Measurements from ENCODE around the gene LRRK1. TPM values are rescaled to one million over a fixed set of nuclear protein-coding genes. Genes with fewer than 3 reads are reported as not detected.

Gene LRRK1
- total and polyA plus RNA-seq, 2 donors (not counting 1 experiment from before 2014, with no cell fraction given), result 19.8 to 53.0 TPM

DNA sequence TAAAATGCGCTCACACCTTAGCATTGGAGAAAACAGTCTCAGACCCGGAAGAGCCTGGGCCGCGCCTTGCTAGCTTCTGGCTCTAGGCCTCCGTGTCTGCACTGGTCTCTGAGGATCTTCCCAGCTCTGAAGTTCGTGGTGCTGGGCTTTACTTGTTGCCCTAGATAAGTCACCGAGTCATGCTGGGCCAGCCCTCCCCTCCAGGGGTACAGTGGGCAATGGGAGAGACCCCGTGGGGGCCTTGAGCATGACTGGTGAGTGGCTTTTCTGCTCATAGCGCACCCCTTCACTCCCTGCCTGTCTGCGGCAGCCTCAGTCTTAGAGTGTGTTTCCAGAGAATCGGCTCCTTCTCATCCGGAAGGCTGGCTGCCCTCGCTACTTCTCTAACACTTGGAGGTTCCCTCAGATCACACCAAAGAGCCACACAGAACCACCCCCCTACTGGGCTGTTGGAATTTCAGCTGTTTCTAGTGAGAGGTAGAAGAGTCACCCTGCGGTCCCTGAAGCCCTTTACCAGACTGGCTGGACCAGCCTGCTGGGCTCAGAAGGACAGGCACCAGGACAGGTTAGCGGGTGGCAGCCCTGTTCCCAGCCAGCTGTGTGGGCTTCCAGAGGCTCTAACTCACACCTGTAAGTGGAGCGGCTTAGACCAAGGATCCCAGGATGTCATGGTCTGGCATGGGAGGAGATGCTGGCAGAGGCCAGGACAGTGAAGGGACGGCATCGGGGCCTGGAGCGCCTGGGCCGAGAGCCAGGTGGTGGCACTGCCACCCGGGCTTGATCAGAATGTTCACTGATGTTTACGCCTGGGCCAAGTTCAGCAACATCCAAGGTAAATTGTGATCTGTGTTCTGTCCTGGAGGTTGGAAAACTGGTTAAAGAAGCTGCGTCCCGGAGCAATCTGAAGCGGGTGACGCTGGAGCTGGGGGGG is 21.7 kb upstream of the LRRK1 start:
- Histone ChIP-seq H3K27ac (ENCODE audit: low read length in 2 of 2) (no peak overlapping the region), H3K4me1 (ENCODE audit: control insufficient read depth in 2 of 2, insufficient read depth in 2 of 2, low read length in 2 of 2) (peaks cover 0 to 2% of the 10 kb centered on the region in 2 donors), H4K20me1 (ENCODE audit: control insufficient read depth, insufficient read depth, low read length, poor library complexity, severe bottlenecking) (no peaks in the 10 kb centered on the region), H3K9ac (ENCODE audit: low read length) (no peak overlapping the region), H3K36me3 (replicated peaks in 1 of 2; ENCODE audit: control extremely low read depth in 1 of 2, control insufficient read depth in 1 of 2, extremely low read depth in 1 of 2, insufficient read depth in 2 of 2, low read length in 1 of 2) (no peaks in the 10 kb centered on the region), H3K79me2 (ENCODE audit: control insufficient read depth, insufficient read depth, low read length) (no peaks in the 10 kb centered on the region), H3K27me3 (replicated peaks in 1 of 4; ENCODE audit: control extremely low read depth in 1 of 4, control insufficient read depth in 3 of 4, insufficient read depth in 4 of 4, low read length in 3 of 4) (peaks cover 0 to 22% (median 0%) of the 10 kb centered on the region in 4 experiments), H3K4me3 (ENCODE audit: control extremely low read depth in 1 of 5, extremely low read depth in 1 of 5, insufficient read depth in 1 of 5, low read depth in 2 of 5, low read length in 4 of 5) (no peak overlapping the region), H2AFZ (ENCODE audit: insufficient read depth, low read depth, low read length, poor library complexity, severe bottlenecking) (no peak overlapping the region), H3K9me3 (ENCODE audit: control extremely low read depth in 1 of 3, control insufficient read depth in 2 of 3, insufficient read depth in 1 of 3, low read length in 2 of 3) (no peaks in the 10 kb centered on the region), H3K4me2 (replicated peaks; ENCODE audit: low read depth, low read length, poor library complexity, severe bottlenecking) (no peak overlapping the region)
- Mint-ChIP-seq H3K4me1 (no peaks in the 10 kb centered on the region), H3K27me3 (peaks cover 48% of the 10 kb centered on the region), H3K9me3 (ENCODE audit: insufficient read depth) (no peaks in the 10 kb centered on the region), H3K27ac (no peak overlapping the region), H3K4me3 (no peak overlapping the region)
- ChIA-PET CTCF (no interaction called here), POLR2A (no interaction called here)
- ATAC-seq (ENCODE audit: low read depth) (no peak), DNase-seq (no peak)
- TF ChIP-seq, protein P1, sequence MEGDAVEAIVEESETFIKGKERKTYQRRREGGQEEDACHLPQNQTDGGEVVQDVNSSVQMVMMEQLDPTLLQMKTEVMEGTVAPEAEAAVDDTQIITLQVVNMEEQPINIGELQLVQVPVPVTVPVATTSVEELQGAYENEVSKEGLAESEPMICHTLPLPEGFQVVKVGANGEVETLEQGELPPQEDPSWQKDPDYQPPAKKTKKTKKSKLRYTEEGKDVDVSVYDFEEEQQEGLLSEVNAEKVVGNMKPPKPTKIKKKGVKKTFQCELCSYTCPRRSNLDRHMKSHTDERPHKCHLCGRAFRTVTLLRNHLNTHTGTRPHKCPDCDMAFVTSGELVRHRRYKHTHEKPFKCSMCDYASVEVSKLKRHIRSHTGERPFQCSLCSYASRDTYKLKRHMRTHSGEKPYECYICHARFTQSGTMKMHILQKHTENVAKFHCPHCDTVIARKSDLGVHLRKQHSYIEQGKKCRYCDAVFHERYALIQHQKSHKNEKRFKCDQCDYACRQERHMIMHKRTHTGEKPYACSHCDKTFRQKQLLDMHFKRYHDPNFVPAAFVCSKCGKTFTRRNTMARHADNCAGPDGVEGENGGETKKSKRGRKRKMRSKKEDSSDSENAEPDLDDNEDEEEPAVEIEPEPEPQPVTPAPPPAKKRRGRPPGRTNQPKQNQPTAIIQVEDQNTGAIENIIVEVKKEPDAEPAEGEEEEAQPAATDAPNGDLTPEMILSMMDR (IDR thresholded peaks at IDR 0.05), result no peak
- TF ChIP-seq EZH2 (IDR thresholded peaks at IDR 0.05; ENCODE audit: borderline replicate concordance, insufficient read depth, low read depth, low read length, poor library complexity, severe bottlenecking), result no peak
- WGBS (ENCODE audit: insufficient coverage), result 94% methylated on average over 19 of the region's 26 CpGs
- intact Hi-C loops (cut with micrococcal nuclease), result no loop called here

DNA sequence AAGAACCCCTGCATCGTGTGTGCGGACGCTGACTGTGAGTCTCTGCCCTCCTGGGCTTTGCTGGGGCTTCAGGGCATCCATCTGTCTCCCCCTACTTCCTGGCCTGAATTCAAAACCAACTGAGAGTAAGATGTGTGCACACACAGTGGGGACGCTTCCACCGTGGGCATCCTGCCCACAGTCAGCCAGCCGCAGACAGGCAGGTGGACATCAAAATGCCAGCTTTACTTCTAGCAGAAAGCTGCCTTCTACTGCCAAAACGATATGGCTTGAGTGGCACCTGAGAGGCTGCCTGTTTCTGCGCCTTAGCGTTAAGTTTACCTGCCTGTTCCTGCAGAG is 21.0 kb upstream of the LRRK1 start:
- ATAC-seq (ENCODE audit: low read depth) (no peak), DNase-seq (no peak)
- ChIA-PET POLR2A (no interaction called here), CTCF (interaction anchor here (1.6 kb wide), 1 partner anchor 109 kb away, joined by 3 read pairs; no protein-coding TSS in a partner anchor)
- no peak overlapping the region for H3K27ac Mint-ChIP-seq
- peaks cover 1% of the 10 kb centered on the region for H3K4me1 Mint-ChIP-seq
- peaks cover 42% of the 10 kb centered on the region for H3K27me3 Mint-ChIP-seq
- intact Hi-C loops (cut with micrococcal nuclease), result no loop called here
- TF ChIP-seq, protein P1 (IDR thresholded peaks at IDR 0.05), result no peak
- TF ChIP-seq EZH2 (IDR thresholded peaks at IDR 0.05; ENCODE audit: borderline replicate concordance, insufficient read depth, low read depth, low read length, poor library complexity, severe bottlenecking), result no peak
- H3K4me3 Mint-ChIP-seq, result no peak overlapping the region
- Histone ChIP-seq H3K27ac (ENCODE audit: low read length in 2 of 2) (no peak overlapping the region), H3K4me1 (ENCODE audit: control insufficient read depth in 2 of 2, insufficient read depth in 2 of 2, low read length in 2 of 2) (peaks cover 0 to 3% of the 10 kb centered on the region in 2 donors), H3K9me3 (ENCODE audit: control extremely low read depth in 1 of 3, control insufficient read depth in 2 of 3, insufficient read depth in 1 of 3, low read length in 2 of 3) (no peaks in the 10 kb centered on the region), H3K27me3 (replicated peaks in 1 of 4; ENCODE audit: control extremely low read depth in 1 of 4, control insufficient read depth in 3 of 4, insufficient read depth in 4 of 4, low read length in 3 of 4) (peaks cover 0 to 17% (median 0%) of the 10 kb centered on the region in 4 experiments), H3K36me3 (replicated peaks in 1 of 2; ENCODE audit: control extremely low read depth in 1 of 2, control insufficient read depth in 1 of 2, extremely low read depth in 1 of 2, insufficient read depth in 2 of 2, low read length in 1 of 2) (no peaks in the 10 kb centered on the region), H3K9ac (ENCODE audit: low read length) (no peak overlapping the region), H3K4me3 (ENCODE audit: control extremely low read depth in 1 of 5, extremely low read depth in 1 of 5, insufficient read depth in 1 of 5, low read depth in 2 of 5, low read length in 4 of 5) (no peak overlapping the region), H4K20me1 (ENCODE audit: control insufficient read depth, insufficient read depth, low read length, poor library complexity, severe bottlenecking) (no peaks in the 10 kb centered on the region), H3K79me2 (ENCODE audit: control insufficient read depth, insufficient read depth, low read length) (no peaks in the 10 kb centered on the region), H3K4me2 (replicated peaks; ENCODE audit: low read depth, low read length, poor library complexity, severe bottlenecking) (no peak overlapping the region), H2AFZ (ENCODE audit: insufficient read depth, low read depth, low read length, poor library complexity, severe bottlenecking) (no peak overlapping the region)
- WGBS (ENCODE audit: insufficient coverage), result 88% methylated on average over 7 of the region's 9 CpGs
- H3K9me3 Mint-ChIP-seq (ENCODE audit: insufficient read depth), result no peaks in the 10 kb centered on the region
